Suprapubic skin (tissue), 3 donors: ENCODE data around the gene LRRC4.

Experiments used
- EP300 ChIP-seq: sonication (generic); formaldehyde crosslinking; IDR thresholded peaks from one replicate; pipeline ENCODE4 v1.6.1; 2017; ENCODE audit warnings: antibody characterized with exemption
- POLR2A ChIP-seq, 2 donors: fragments of 450-650 bp; IDR thresholded peaks; one replicate each; pipeline ENCODE4 v1.6.1; 2017; ENCODE audit warnings: antibody characterized with exemption in 2 of 2, mild to moderate bottlenecking in 2 of 2, moderate library complexity in 2 of 2
- TF ChIP-seq, protein P1 (sequence below), 2 donors: fragments of 200-600 bp in 1 of 2; fragments of 450-650 bp in 1 of 2; sonication (generic) in 1 of 2; IDR thresholded peaks; one replicate each; pipeline ENCODE4 v1.5.1; 2016 to 2019; ENCODE audit warnings: antibody characterized with exemption in 2 of 2, mild to moderate bottlenecking in 1 of 2, moderate library complexity in 1 of 2

DNA sequence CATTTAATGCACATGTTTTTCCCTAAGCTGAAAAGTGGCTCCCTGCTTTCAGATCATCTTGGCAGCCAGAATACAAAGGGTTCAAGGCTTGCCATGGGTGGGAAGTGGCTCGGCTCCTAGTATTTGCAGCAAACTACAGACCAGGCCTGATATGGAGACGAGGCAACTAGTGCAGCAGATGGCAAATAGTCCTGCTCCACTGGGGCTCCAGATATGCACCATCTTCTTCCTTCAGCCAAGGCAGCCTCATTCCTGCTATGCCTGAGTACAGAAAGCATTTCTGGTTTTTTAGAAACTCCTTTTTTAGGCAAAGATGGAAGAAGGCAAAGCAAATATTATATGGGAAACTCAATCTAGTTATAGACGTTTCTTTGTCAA, 23.9 kb downstream of the LRRC4 start:
- TF ChIP-seq, protein P1, sequence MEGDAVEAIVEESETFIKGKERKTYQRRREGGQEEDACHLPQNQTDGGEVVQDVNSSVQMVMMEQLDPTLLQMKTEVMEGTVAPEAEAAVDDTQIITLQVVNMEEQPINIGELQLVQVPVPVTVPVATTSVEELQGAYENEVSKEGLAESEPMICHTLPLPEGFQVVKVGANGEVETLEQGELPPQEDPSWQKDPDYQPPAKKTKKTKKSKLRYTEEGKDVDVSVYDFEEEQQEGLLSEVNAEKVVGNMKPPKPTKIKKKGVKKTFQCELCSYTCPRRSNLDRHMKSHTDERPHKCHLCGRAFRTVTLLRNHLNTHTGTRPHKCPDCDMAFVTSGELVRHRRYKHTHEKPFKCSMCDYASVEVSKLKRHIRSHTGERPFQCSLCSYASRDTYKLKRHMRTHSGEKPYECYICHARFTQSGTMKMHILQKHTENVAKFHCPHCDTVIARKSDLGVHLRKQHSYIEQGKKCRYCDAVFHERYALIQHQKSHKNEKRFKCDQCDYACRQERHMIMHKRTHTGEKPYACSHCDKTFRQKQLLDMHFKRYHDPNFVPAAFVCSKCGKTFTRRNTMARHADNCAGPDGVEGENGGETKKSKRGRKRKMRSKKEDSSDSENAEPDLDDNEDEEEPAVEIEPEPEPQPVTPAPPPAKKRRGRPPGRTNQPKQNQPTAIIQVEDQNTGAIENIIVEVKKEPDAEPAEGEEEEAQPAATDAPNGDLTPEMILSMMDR (IDR thresholded peaks at IDR 0.05), result no peak
- no peak for TF ChIP-seq EP300
- TF ChIP-seq POLR2A (IDR thresholded peaks at IDR 0.05), result no peak
